HepG2 (cell line): ENCODE results near the gene SAA1. TPM values are rescaled to one million over a fixed set of nuclear protein-coding genes. Genes with fewer than 3 reads are reported as not detected.
A peak's percentile ranks its signal among the peaks of the same experiment; 100 is the strongest.

Source experiments
- MYNN ChIP-seq: sonication (generic); formaldehyde crosslinking; IDR thresholded peaks from 2 replicates; pipeline ENCODE4 v1.4.0; 2020; ENCODE audit warnings: mild to moderate bottlenecking, low read depth, missing genetic modification reagents
- ZFX ChIP-seq: sonication (generic); formaldehyde crosslinking; IDR thresholded peaks from 2 replicates; pipeline ENCODE4 v1.4.0; 2020; ENCODE audit warnings: mild to moderate bottlenecking, low read depth, missing genetic modification reagents, moderate library complexity
- ZNF263 ChIP-seq: sonication (generic); formaldehyde crosslinking; IDR thresholded peaks from 2 replicates; pipeline ENCODE4 v1.4.0; 2020; ENCODE audit warnings: missing genetic modification reagents
- ZNF512 ChIP-seq: sonication (generic); formaldehyde crosslinking; IDR thresholded peaks from 2 replicates; pipeline ENCODE4 v1.4.0; 2020; ENCODE audit warnings: mild to moderate bottlenecking, missing genetic modification reagents
- ZUFSP ChIP-seq: sonication (generic); formaldehyde crosslinking; IDR thresholded peaks from 2 replicates; pipeline ENCODE4 v1.9.0; 2021; ENCODE audit warnings: missing genetic modification reagents, mild to moderate bottlenecking, borderline replicate concordance
- polyA plus RNA-seq, 8 experiments: library from polyadenylated mRNA; depleted of rRNA in 3 of 8; stranded (reverse) in 7 of 8; unstranded in 1 of 8; fragments of >200 nt; fragmentation: Illumina TruSeq in 4 of 8; extraction: Trizol in 4 of 8; gene quantifications; 2 replicates each; pipeline versions ENCODE4 v1.2.1 to v1.2.3, GENCODE V29; 2011 to 2016; ENCODE audit warnings: low read depth in 4 of 8, missing spikeins in 1 of 8, mixed read lengths in 1 of 8; ENCODE audit not compliant: insufficient read depth in 1 of 8
- total RNA-seq, 5 experiments: library from RNA; depleted of rRNA; stranded (reverse); fragments of >200 nt; fragmentation: Illumina TruSeq; extraction: Trizol; gene quantifications; 2 replicates each; pipeline ENCODE4 v1.2.3, GENCODE V29; 2016; ENCODE audit warnings: low read depth in 1 of 5
- TF ChIP-seq, protein P1 (sequence below): sonication (generic); formaldehyde crosslinking; IDR thresholded peaks from 2 replicates; pipeline ENCODE4 v1.5.0; 2020; ENCODE audit warnings: mild to moderate bottlenecking, missing genetic modification reagents

Gene SAA1
- total and polyA plus RNA-seq, 2 of the 13 experiments (the other 11 are each of a cell fraction or from before 2014, with no cell fraction given): not detected

GRCh38 chr11:18235394-18236334, 30.4 kb upstream of the SAA1 start (continued):
- peak; percentile 63; the same call in 1 of the 2 replicates for TF ChIP-seq ZNF512 (CRISPR knock-in tag)
- peak; percentile 68 for TF ChIP-seq ZNF263 (CRISPR knock-in tag)
- TF ChIP-seq, protein P1, sequence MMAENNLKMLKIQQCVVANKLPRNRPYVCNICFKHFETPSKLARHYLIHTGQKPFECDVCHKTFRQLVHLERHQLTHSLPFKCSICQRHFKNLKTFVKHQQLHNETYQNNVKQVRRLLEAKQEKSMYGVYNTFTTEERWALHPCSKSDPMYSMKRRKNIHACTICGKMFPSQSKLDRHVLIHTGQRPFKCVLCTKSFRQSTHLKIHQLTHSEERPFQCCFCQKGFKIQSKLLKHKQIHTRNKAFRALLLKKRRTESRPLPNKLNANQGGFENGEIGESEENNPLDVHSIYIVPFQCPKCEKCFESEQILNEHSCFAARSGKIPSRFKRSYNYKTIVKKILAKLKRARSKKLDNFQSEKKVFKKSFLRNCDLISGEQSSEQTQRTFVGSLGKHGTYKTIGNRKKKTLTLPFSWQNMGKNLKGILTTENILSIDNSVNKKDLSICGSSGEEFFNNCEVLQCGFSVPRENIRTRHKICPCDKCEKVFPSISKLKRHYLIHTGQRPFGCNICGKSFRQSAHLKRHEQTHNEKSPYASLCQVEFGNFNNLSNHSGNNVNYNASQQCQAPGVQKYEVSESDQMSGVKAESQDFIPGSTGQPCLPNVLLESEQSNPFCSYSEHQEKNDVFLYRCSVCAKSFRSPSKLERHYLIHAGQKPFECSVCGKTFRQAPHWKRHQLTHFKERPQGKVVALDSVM: peak; percentile 91
- TF ChIP-seq ZUFSP: no peak
- TF ChIP-seq ZFX: 0 out of 2 replicates have a peak, but pooled peaks have one; percentile 16
- no peak for TF ChIP-seq MYNN (CRISPR knock-in tag)
